ENCODE data around the gene GIPC1. TPM values are rescaled to one million over a fixed set of nuclear protein-coding genes. Genes with fewer than 3 reads are reported as not detected.
"Not testable (repeated sequence)": the region's sequence is repeated elsewhere in the genome, so short reads cannot be mapped to it uniquely, and the experiment has no call there.

GIPC1 gene
- total RNA-seq, 2 experiments from 2014 or later, result 31.8 to 32.5 TPM

- ChIA-PET POLR2A (interaction anchor here (0.7 kb wide), 1 partner anchor 14 kb away, joined by 4 read pairs; no protein-coding TSS in a partner anchor), CTCF (interaction anchor here (0.9 to 2.1 kb wide), 3 partner anchors 9 to 21 kb away, joined by 5 to 7 read pairs (median 5); no protein-coding TSS in a partner anchor)
These were observed 36.2 kb downstream of the GIPC1 start for GRCh38 chr19:14459703-14460102.

GRCh38 chr19:14452303-14452702, 43.6 kb downstream of the GIPC1 start:
- POLR2A ChIA-PET, result not testable (repeated sequence)
- CTCF ChIA-PET, result interaction anchor here (0.7 to 1.4 kb wide), 5 partner anchors 9 to 47 kb away, joined by 3 to 4 read pairs (median 3); no protein-coding TSS in a partner anchor

DNA sequence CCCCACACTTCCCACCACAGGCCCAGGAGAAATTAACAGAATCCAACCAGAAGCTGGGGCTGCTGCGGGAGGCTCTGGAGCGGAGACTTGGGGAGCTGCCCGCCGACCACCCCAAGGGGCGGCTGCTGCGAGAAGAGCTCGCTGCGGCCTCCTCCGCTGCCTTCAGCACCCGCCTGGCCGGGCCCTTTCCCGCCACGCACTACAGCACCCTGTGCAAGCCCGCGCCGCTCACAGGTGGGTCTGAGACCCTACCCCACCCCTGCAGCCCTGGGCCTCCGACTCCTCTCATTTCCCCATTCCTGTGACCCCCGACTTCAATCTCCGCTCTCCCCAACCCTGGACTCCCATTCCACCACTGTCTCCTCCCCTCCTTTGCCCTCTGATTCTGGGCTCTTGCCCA, 45.1 kb downstream of the GIPC1 start:
- ChIA-PET POLR2A (no interaction called here), CTCF (interaction anchor here (0.9 to 1.1 kb wide), 2 partner anchors 9 to 22 kb away, joined by 3 to 5 read pairs; no protein-coding TSS in a partner anchor)

DNA sequence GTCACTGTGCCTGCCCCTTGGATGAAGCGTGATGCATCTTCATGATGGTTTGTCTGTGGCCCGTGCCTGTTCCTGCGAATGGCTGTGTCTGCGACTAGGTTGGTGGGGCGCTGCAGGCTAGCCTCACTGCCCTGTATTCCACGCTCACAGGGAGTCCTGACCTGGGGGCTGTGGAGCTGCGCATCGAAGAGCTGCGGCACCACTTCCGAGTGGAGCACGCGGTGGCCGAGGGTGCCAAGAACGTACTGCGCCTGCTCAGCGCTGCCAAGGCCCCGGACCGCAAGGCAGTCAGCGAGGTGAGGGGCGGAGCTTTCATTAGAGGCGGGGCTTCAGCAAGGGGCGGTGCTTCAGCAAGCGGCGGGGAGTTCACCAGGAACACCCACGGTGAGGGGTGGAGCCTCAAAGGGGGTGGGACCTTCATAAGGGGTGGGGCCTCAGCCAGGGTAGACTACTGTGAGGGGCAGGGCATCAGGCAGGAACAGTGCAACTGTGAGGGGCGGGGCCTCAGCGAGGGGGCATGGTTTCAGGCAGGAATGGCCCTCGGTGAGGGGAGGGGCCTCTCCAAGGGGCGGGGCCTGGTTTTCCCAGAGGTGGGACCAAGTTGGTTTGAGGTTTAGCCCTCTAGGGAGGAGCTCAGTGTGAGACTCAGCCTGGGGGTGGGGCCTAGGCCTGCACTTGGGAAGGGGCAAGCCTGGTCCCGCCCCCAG, 45.6 kb downstream of the GIPC1 start:
- CTCF ChIA-PET, result interaction anchor here (0.9 to 1.1 kb wide), 2 partner anchors 9 to 23 kb away, joined by 3 to 5 read pairs; no protein-coding TSS in a partner anchor
- POLR2A ChIA-PET, result no interaction called here

DNA sequence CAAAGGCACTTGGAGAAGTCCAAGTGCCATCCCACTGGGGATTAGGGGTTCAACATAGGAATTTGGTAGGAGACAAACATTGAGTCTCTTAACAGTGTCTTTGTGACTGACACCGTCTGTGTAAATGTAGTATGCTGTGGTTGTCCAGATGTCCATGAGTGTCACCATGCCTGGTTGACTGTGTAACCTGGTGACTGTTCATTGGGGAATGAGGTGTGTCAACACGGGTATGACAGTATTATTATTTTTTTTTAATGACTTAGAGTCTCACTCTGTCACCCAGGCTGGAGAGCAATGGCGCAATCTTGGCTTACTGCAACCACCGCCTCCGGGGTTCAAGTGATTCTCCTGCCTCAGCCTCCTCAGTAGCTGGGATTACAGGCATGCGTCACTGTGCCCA, 46.6 kb downstream of the GIPC1 start:
- CTCF ChIA-PET, result interaction anchor here (0.5 kb wide), 1 partner anchor 95 kb away, joined by 3 read pairs; no protein-coding TSS in a partner anchor
- POLR2A ChIA-PET, result no interaction called here

GRCh38 chr19:14446336-14447036, 49.4 kb downstream of the GIPC1 start:
- POLR2A ChIA-PET, result interaction anchor here (0.6 kb wide), 1 partner anchor 24 kb away, joined by 3 read pairs; no protein-coding TSS in a partner anchor
- CTCF ChIA-PET, result interaction anchor here (1.4 to 1.5 kb wide), 2 partner anchors 25 to 34 kb away, joined by 3 to 5 read pairs; no protein-coding TSS in a partner anchor

DNA sequence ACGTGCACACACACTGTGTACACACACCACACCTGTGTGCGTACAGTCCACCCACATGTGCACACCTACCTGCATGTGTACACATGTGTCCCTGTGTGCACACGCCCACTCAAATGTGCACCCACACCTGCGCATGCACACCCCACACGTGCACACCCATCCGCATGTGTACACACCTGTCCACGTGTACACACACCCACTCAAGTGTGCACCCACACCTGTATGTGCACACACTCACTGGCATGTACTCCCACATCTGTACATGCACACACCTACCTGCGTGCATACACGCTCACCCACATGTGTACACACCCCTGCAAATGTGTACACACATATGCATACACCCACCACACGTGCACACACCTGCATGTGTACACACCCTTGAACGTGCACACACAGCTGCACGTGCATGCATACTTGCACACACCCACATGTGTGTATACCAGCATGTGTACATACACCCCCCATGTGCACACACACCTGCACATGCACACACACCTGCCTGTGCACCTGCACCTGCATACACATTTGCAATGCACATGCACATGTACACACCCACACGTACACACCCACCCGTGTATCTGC, 52.2 kb downstream of the GIPC1 start:
- CTCF ChIA-PET, result no interaction called here
- POLR2A ChIA-PET, result no interaction called here

GRCh38 chr19:14442891-14443631, 52.9 kb downstream of the GIPC1 start:
- POLR2A ChIA-PET, result no interaction called here
- CTCF ChIA-PET, result interaction anchor here (1.0 to 1.1 kb wide), 3 partner anchors 9 to 30 kb away, joined by 3 read pairs; no protein-coding TSS in a partner anchor

GRCh38 chr19:14441041-14441938, 54.6 kb downstream of the GIPC1 start:
- ChIA-PET POLR2A (no interaction called here), CTCF (interaction anchor here (1.0 to 1.8 kb wide), 2 partner anchors 9 to 305 kb away, joined by 3 to 6 read pairs; partner anchors contain the start of gene ASF1B)

- POLR2A ChIA-PET, result no interaction called here
These were observed 55.9 kb downstream of the GIPC1 start for GRCh38 chr19:14440049-14440448.

GRCh38 chr19:14439014-14439413, 56.9 kb downstream of the GIPC1 start:
- POLR2A ChIA-PET, result no interaction called here
- CTCF ChIA-PET, result interaction anchor here (0.7 to 1.5 kb wide), 2 partner anchors 34 kb away, joined by 3 to 5 read pairs; no protein-coding TSS in a partner anchor

More at GRCh38 chr19:14440049-14440448, 55.9 kb downstream of the GIPC1 start:
- CTCF ChIA-PET, result interaction anchor here (1.0 to 1.8 kb wide), 4 partner anchors 8 to 304 kb away, joined by 3 to 6 read pairs (median 4); partner anchors contain the start of gene ASF1B

- CTCF ChIA-PET, result interaction anchor here (0.8 to 1.6 kb wide), 3 partner anchors 18 to 41 kb away, joined by 3 to 4 read pairs (median 3); no protein-coding TSS in a partner anchor
- POLR2A ChIA-PET, result interaction anchor here (0.5 to 0.7 kb wide), 2 partner anchors 16 to 356 kb away, joined by 3 to 5 read pairs; no protein-coding TSS in a partner anchor
These were observed 58.3 kb downstream of the GIPC1 start for GRCh38 chr19:14437578-14438140.

DNA sequence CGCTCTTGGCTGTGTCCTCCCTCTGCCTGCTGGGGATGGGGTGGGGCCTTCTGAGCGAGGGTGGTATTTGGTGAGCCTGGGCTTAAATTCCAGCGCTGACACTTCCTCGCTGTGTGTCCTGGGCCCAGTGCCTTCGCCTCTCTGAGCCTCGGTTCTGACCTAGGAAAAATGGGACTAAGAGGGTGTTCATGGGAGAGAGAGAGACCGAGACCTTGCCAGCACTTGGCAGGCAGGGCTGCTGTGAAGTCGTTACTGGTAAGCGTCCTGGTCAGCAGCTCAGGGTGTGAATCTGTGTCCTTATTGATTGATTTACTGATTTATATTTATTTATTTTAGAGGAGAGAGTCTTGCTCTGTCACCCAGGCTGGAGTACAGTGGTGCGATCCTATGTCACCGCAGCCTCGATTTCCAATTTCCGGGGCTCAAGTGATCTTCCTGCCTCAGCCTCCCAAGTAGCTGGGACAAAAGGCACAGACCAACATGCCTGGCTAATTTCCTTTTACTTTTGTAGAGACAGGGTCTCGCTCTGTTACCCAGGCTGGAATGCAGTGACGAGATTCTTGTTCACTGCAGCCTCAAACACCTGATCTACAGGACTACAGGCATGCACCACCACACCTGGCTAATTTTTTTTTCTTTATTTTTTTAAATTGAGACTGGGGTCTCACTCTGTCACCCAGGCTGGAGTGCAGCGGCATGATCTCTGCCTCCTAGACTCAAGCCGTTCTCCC, 60.4 kb downstream of the GIPC1 start:
- CTCF ChIA-PET, result interaction anchor here (0.8 to 2.2 kb wide), 4 partner anchors 37 to 52 kb away, joined by 3 to 6 read pairs (median 4); no protein-coding TSS in a partner anchor
- POLR2A ChIA-PET, result no interaction called here

GRCh38 chr19:14434543-14435319, 61.2 kb downstream of the GIPC1 start:
- ChIA-PET POLR2A (no interaction called here), CTCF (interaction anchor here (1.1 to 2.2 kb wide), 3 partner anchors 38 to 53 kb away, joined by 4 to 6 read pairs (median 4); no protein-coding TSS in a partner anchor)

DNA sequence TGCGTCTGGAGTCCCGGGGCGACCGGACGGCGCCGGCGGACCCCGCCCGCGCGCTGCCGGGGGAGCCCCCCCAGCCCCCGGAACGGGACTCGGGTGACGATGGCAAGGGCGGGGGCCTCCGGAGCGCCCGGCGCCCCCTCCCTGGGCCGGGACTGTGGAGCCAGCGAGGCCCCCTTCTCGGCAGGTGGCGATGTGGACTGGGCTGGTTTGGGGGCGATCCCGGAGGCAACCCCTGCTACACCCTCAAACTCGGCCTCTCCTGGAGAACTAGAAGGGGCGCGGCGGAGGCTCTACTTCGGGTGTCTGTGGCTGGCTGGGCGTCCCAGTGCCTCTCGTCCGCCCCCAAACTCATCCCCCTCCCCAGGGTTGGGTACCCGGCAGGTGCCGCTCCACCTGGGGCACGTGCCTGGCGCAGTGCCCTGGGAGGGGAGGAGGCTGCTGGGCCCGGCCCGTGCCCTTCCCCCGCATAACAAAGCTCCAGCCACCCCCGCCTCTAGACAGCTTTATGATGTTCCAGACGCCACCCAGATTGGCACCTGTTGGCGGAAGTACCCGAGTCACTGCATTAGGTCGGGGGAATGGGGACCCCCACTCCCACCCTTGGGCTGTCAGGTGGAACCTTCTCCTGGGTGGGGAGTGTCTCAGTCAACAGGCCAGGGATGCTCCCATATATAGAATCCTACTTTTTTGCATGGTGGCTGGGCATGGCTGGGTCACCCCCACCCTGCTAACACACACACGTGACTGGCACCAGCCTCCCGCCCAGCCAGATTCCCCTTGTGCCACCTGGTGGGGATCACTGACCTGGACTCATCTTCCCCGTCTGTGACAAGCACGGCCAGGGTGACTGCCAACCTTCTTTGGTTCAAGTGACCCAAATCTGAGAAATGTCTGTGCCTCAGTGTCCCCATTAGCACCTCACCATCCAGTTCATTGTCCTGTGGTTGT, 62.1 kb downstream of the GIPC1 start:
- CTCF ChIA-PET, result no interaction called here
- POLR2A ChIA-PET, result interaction anchor here (0.6 kb wide), 1 partner anchor 12 kb away, joined by 3 read pairs; no protein-coding TSS in a partner anchor
